MM.1S (cell line): Measurements from ENCODE around the gene TRIAP1.

ENCODE experiments used
- DNase-seq: peaks from one replicate; pipeline ENCODE4 v3.0.0-alpha.2; 2015
- H2AFZ ChIP-seq: fragments of 300-600 bp; sonication (generic); 2 replicates; pipeline ENCODE4 v1.6.0; 2016; ENCODE audit warnings: antibody characterized with exemption, low read length
- H3F3A ChIP-seq: fragments of 300-600 bp; sonication (generic); 2 replicates; pipeline ENCODE4 v1.6.1; 2016; ENCODE audit warnings: mild to moderate bottlenecking, antibody characterized with exemption, low read length, moderate library complexity, mixed read lengths; ENCODE audit not compliant: insufficient read depth
- H3K27ac ChIP-seq: fragments of 300-600 bp; sonication (generic); 2 replicates; pipeline ENCODE4 v1.5.1; 2016; ENCODE audit warnings: mild to moderate bottlenecking, low read length
- H3K27me3 ChIP-seq: fragments of 300-600 bp; sonication (generic); replicated peaks from 2 replicates; pipeline ENCODE4 v1.6.0; 2016; ENCODE audit warnings: low read length; ENCODE audit not compliant: insufficient read depth
- H3K36me3 ChIP-seq: fragments of 300-600 bp; sonication (generic); replicated peaks from 2 replicates; pipeline ENCODE4 v1.6.1; 2016; ENCODE audit warnings: mild to moderate bottlenecking, low read length, mixed read lengths; ENCODE audit not compliant: insufficient read depth
- H3K4me1 ChIP-seq: fragments of 300-600 bp; sonication (generic); 2 replicates; pipeline ENCODE4 v1.6.1; 2016; ENCODE audit warnings: low read length, mixed read lengths
- H3K4me2 ChIP-seq: fragments of 300-600 bp; sonication (generic); 2 replicates; pipeline ENCODE4 v1.6.0; 2016; ENCODE audit warnings: low read depth, low read length
- H3K4me3 ChIP-seq: fragments of 300-600 bp; sonication (generic); 2 replicates; pipeline ENCODE4 v1.5.1; 2016; ENCODE audit warnings: low read length, mixed read lengths
- H3K79me2 ChIP-seq: fragments of 300-600 bp; sonication (generic); 2 replicates; pipeline ENCODE4 v1.6.1; 2016; ENCODE audit warnings: mixed run types, low read length, mixed read lengths
- H3K9ac ChIP-seq: fragments of 300-600 bp; sonication (generic); 2 replicates; pipeline ENCODE4 v1.6.1; 2016; ENCODE audit warnings: low read length, mixed read lengths
- H3K9me2 ChIP-seq: fragments of 300-600 bp; sonication (generic); replicated peaks from 2 replicates; pipeline ENCODE4 v1.6.1; 2016; ENCODE audit warnings: mild to moderate bottlenecking, low read length, mixed read lengths; ENCODE audit not compliant: insufficient read depth
- H3K9me3 ChIP-seq: fragments of 300-600 bp; sonication (generic); replicated peaks from 2 replicates; pipeline ENCODE4 v1.6.1; 2016; ENCODE audit warnings: mild to moderate bottlenecking, low read length, mixed read lengths; ENCODE audit not compliant: insufficient read depth
- H4K20me1 ChIP-seq: fragments of 300-600 bp; sonication (generic); 2 replicates; pipeline ENCODE4 v1.6.1; 2016; ENCODE audit warnings: mild to moderate bottlenecking, low read length, moderate library complexity, mixed read lengths; ENCODE audit not compliant: insufficient read depth
- CTCF ChIP-seq: fragments of 300-600 bp; sonication (generic); IDR thresholded peaks from 2 replicates; pipeline ENCODE4 v1.5.1; 2016; ENCODE audit warnings: antibody characterized with exemption, low read length, mixed read lengths
- EZH2 ChIP-seq: fragments of 300-600 bp; sonication (generic); optimal IDR thresholded peaks from 2 replicates; pipeline ENCODE3; 2017; ENCODE audit warnings: low read depth, mild to moderate bottlenecking, antibody characterized with exemption, low read length, mixed read lengths
- EZH2phosphoT487 ChIP-seq: fragments of 300-600 bp; sonication (generic); IDR thresholded peaks from 2 replicates; pipeline ENCODE4 v1.6.1; 2018; ENCODE audit warnings: antibody characterized with exemption, low read length

TRIAP1 gene

GRCh38 chr12:120445911-120446843, at the start of gene TRIAP1, which contains the start of gene GATC:
TSS of gene TRIAP1 (minus strand) at chr12:120446384. CDS start at chr12:120446372, 12 bp downstream.
TSS of gene GATC (plus strand) at chr12:120446444. CDS start at chr12:120446481, 37 bp downstream.
- Histone ChIP-seq H3K9me3 (no peaks in the 10 kb centered on the region), H4K20me1 (no peaks in the 10 kb centered on the region), H3K27ac (peak within 1 kb of the TSS; percentile 83), H3K79me2 (peaks cover 68% of the 10 kb centered on the region), H3K4me2 (peak within 1 kb of the TSS; percentile 65), H3K36me3 (no peaks in the 10 kb centered on the region), H3K27me3 (no peaks in the 10 kb centered on the region), H2AFZ (peak within 1 kb of the TSS; percentile 72), H3K9ac (peak within 1 kb of the TSS; percentile 80), H3F3A (no peaks in the 10 kb centered on the region; the same call in 1 of the 2 replicates), H3K4me1 (no peaks in the 10 kb centered on the region), H3K9me2 (no peaks in the 10 kb centered on the region), H3K4me3 (peak within 1 kb of the TSS; percentile 90)
- DNase-seq = peak; percentile 75
- TF ChIP-seq CTCF = no peak
- TF ChIP-seq EZH2phosphoT487 = no peak
- TF ChIP-seq EZH2 = no peak

GRCh38 chr12:120495186-120495730, 49.1 kb upstream of the TRIAP1 start:
- Histone ChIP-seq H3K4me3 (peak overlapping the region; percentile 82), H3K27ac (no peak overlapping the region), H3K4me2 (peak overlapping the region; percentile 68), H3K9me2 (no peaks in the 10 kb centered on the region), H3K4me1 (no peaks in the 10 kb centered on the region), H4K20me1 (no peaks in the 10 kb centered on the region), H3K79me2 (peaks cover 23% of the 10 kb centered on the region), H3K27me3 (no peaks in the 10 kb centered on the region), H3K9ac (peak overlapping the region; percentile 63), H3K36me3 (no peaks in the 10 kb centered on the region), H2AFZ (peak overlapping the region; percentile 67; the same call in 1 of the 2 replicates), H3K9me3 (no peaks in the 10 kb centered on the region), H3F3A (0 out of 2 replicates have a peak, but pooled peaks cover 5% of the 10 kb centered on the region)
- no peak for DNase-seq
- TF ChIP-seq EZH2phosphoT487 (no peak), EZH2 (no peak), CTCF (no peak)

DNA sequence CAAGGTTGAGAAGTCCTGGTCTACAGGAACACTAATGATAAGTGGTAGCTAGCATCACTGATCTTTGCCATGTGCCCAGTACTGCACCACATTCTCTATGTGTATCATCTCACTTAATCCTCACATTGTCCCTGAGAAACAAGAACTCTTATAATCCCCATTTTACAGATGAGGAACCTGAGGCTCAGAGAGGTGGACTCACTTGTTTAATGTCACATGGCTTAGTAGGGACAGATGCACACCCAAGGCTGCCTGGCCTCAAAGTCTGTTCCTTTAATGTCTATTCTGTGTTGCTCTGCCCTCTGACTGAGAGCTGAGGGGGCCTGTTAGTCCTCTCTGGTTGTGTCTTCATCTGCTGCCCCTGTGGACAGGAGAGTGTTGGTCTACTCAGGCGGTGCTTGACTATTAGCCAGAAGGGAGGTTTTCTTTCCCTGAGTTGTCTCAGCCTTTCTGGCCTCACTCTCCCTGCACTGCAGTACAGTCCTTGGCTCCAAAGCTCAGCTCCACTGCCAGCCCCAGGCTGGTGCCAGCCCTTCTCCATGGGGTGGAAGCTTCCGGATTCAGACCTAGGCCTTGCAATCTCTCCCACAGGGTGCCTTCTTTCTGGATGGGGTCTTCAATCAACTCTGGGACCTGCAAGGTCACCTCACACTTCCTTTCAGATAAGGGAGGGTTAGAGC, 44.8 kb upstream of the TRIAP1 start:
- TF ChIP-seq EZH2phosphoT487 (no peak), CTCF (no peak), EZH2 (no peak)
- Histone ChIP-seq H4K20me1 (no peaks in the 10 kb centered on the region), H3K36me3 (no peaks in the 10 kb centered on the region), H3K9me2 (no peaks in the 10 kb centered on the region), H3K79me2 (peaks cover 6% of the 10 kb centered on the region), H3F3A (no peaks in the 10 kb centered on the region), H3K4me1 (no peaks in the 10 kb centered on the region), H3K27ac (no peak overlapping the region), H3K9me3 (no peaks in the 10 kb centered on the region), H3K4me2 (no peak overlapping the region), H3K9ac (no peak overlapping the region), H2AFZ (no peak overlapping the region), H3K4me3 (no peak overlapping the region), H3K27me3 (no peaks in the 10 kb centered on the region)
- no peak for DNase-seq
